IMR-90 (cell line): ENCODE measurements around the gene SLC12A6.

ENCODE experiments used
- BHLHE40 ChIP-seq: fragments of 150-350 bp; IDR thresholded peaks from 2 replicates; pipeline ENCODE4 v1.6.1; 2016; ENCODE audit warnings: mild to moderate bottlenecking, low read depth, low read length
- FOS ChIP-seq: fragments of 150-350 bp; IDR thresholded peaks from 2 replicates; pipeline ENCODE4 v1.6.1; 2016; ENCODE audit warnings: low read depth, low read length
- MAZ ChIP-seq: IDR thresholded peaks from 2 replicates; pipeline ENCODE4 v1.6.1; 2012; ENCODE audit warnings: low read depth, mild to moderate bottlenecking, low read length, improper control_type of control experiment, moderate library complexity, borderline replicate concordance
- MXI1 ChIP-seq: IDR thresholded peaks from 2 replicates; pipeline ENCODE4 v1.6.1; 2012; ENCODE audit warnings: low read depth, mild to moderate bottlenecking, low read length, moderate library complexity, borderline replicate concordance
- NFE2L2 ChIP-seq: fragments of 150-350 bp; IDR thresholded peaks from 2 replicates; pipeline ENCODE4 v1.6.1; 2016; ENCODE audit warnings: low read depth, mild to moderate bottlenecking, low read length
- POLR2A ChIP-seq: IDR thresholded peaks from 2 replicates; pipeline ENCODE4 v1.6.1; 2012; ENCODE audit warnings: mild to moderate bottlenecking, low read depth, low read length
- RAD21 ChIP-seq: IDR thresholded peaks from 2 replicates; pipeline ENCODE4 v1.6.1; 2012; ENCODE audit warnings: low read length, improper control_type of control experiment
- RFX5 ChIP-seq: IDR thresholded peaks from 2 replicates; pipeline ENCODE4 v1.8.0; 2012; ENCODE audit warnings: low read depth, mild to moderate bottlenecking, low read length, moderate library complexity
- TF ChIP-seq, protein P1 (sequence below): fragments of 150-350 bp; IDR thresholded peaks from 2 replicates; pipeline ENCODE4 v1.6.1; 2017; ENCODE audit warnings: mild to moderate bottlenecking, antibody characterized with exemption, low read length, low read depth
- TF ChIP-seq, protein P2 (sequence below): conservative IDR thresholded peaks from 2 replicates; pipeline ENCODE4 v1.5.1; 2012; ENCODE audit warnings: mild to moderate bottlenecking, low read depth, low read length, improper control_type of control experiment

- TF ChIP-seq, protein P1, sequence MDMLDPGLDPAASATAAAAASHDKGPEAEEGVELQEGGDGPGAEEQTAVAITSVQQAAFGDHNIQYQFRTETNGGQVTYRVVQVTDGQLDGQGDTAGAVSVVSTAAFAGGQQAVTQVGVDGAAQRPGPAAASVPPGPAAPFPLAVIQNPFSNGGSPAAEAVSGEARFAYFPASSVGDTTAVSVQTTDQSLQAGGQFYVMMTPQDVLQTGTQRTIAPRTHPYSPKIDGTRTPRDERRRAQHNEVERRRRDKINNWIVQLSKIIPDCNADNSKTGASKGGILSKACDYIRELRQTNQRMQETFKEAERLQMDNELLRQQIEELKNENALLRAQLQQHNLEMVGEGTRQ = no peak
- TF ChIP-seq POLR2A = no peak
- no peak for TF ChIP-seq BHLHE40
- TF ChIP-seq, protein P2, sequence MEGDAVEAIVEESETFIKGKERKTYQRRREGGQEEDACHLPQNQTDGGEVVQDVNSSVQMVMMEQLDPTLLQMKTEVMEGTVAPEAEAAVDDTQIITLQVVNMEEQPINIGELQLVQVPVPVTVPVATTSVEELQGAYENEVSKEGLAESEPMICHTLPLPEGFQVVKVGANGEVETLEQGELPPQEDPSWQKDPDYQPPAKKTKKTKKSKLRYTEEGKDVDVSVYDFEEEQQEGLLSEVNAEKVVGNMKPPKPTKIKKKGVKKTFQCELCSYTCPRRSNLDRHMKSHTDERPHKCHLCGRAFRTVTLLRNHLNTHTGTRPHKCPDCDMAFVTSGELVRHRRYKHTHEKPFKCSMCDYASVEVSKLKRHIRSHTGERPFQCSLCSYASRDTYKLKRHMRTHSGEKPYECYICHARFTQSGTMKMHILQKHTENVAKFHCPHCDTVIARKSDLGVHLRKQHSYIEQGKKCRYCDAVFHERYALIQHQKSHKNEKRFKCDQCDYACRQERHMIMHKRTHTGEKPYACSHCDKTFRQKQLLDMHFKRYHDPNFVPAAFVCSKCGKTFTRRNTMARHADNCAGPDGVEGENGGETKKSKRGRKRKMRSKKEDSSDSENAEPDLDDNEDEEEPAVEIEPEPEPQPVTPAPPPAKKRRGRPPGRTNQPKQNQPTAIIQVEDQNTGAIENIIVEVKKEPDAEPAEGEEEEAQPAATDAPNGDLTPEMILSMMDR = no peak
- no peak for TF ChIP-seq MAZ
- no peak for TF ChIP-seq FOS
- no peak for TF ChIP-seq MXI1
- TF ChIP-seq RFX5 = no peak
- TF ChIP-seq RAD21 = no peak
- no peak for TF ChIP-seq NFE2L2
Observed at GRCh38 chr15:34354286-34354685, 16.7 kb upstream of the SLC12A6 start.
